Caco-2 (cell line): Measurements from ENCODE around the gene DLX6. TPM values are rescaled to one million over a fixed set of nuclear protein-coding genes. Genes with fewer than 3 reads are reported as not detected.

Experiments
- BruUV-seq: library from RNA; stranded (reverse); fragments of 400-500 nt; replicated peaks from 2 replicates; lab custom pipeline; 2021; lab: Mats Ljungman, UMichigan
- CTCF ChIA-PET: fragments of 300-600 bp; sonication (Branson Sonifier 250); formaldehyde crosslinking; loops from one replicate; lab custom pipeline; 2022; ENCODE audit warnings: antibody characterized with exemption; lab: Charles Lee
- POLR2A ChIA-PET: fragments of 300-600 bp; sonication (Branson Sonifier 250); formaldehyde crosslinking; loops from one replicate; lab custom pipeline; 2022; ENCODE audit warnings: antibody characterized with exemption; lab: Charles Lee
- DNase-seq, 2 experiments: peaks; one replicate each; pipeline versions ENCODE4 v3.0.0 to v3.0.0-alpha.2; 2020 to 2022
- H3K27me3 ChIP-seq: replicated peaks from 2 replicates; pipeline ENCODE4 v1.6.0; 2011; ENCODE audit warnings: low read length; ENCODE audit not compliant: control insufficient read depth, insufficient read depth
- H3K36me3 ChIP-seq: 2 replicates; pipeline ENCODE4 v1.5.1; 2011; ENCODE audit warnings: low read length; ENCODE audit not compliant: control insufficient read depth, insufficient read depth
- H3K4me1 ChIP-seq: fragments of 250-450 bp; sonication (Bioruptor Pico); 2 replicates; pipeline ENCODE4 v1.5.1; 2020; ENCODE audit warnings: mild to moderate bottlenecking
- H3K4me3 ChIP-seq: 2 replicates; pipeline ENCODE4 v1.5.1; 2011; ENCODE audit warnings: low read depth, mild to moderate bottlenecking, control low read depth, low read length
- H3K9me3 ChIP-seq: fragments of 250-450 bp; sonication (Bioruptor Pico); 2 replicates; pipeline ENCODE4 v1.5.1; 2020; ENCODE audit warnings: mild to moderate bottlenecking, moderate library complexity
- H3K27ac Mint-ChIP-seq: one replicate; pipeline ENCODE4 v1.8.0; 2022; ENCODE audit warnings: mixed read lengths; ENCODE audit not compliant: unreplicated experiment
- H3K27me3 Mint-ChIP-seq: one replicate; pipeline ENCODE4 v1.8.0; 2022; ENCODE audit warnings: mixed read lengths; ENCODE audit not compliant: insufficient read depth, unreplicated experiment
- H3K36me3 Mint-ChIP-seq: one replicate; pipeline ENCODE4 v1.8.0; 2022; ENCODE audit warnings: mild to moderate bottlenecking, mixed read lengths; ENCODE audit not compliant: insufficient read depth, unreplicated experiment
- H3K4me1 Mint-ChIP-seq: one replicate; pipeline ENCODE4 v1.8.0; 2022; ENCODE audit warnings: low read depth, mixed read lengths; ENCODE audit not compliant: unreplicated experiment
- H3K4me3 Mint-ChIP-seq: one replicate; pipeline ENCODE4 v1.8.0; 2022; ENCODE audit warnings: mild to moderate bottlenecking, moderate library complexity, mixed read lengths; ENCODE audit not compliant: unreplicated experiment
- H3K9me3 Mint-ChIP-seq: one replicate; pipeline ENCODE4 v1.8.0; 2022; ENCODE audit warnings: mixed read lengths; ENCODE audit not compliant: unreplicated experiment
- intact Hi-C: fragments of 100-400 bp; cut with micrococcal nuclease; formaldehyde crosslinking; loops from one replicate; pipeline ENCODE4 v1.10.0; 2022; ENCODE audit not compliant: unreplicated experiment
- total RNA-seq: library from RNA; stranded (reverse); gene quantifications from 2 replicates; pipeline ENCODE4 v1.2.3, GENCODE V29; 2022
- TF ChIP-seq, protein P1 (sequence below), 2 experiments: fragments of 200-600 bp in 1 of 2; IDR thresholded peaks; 1 replicate in 1 of 2; 2 replicates in 1 of 2; pipeline versions ENCODE4 v1.5.1 to v1.8.0; 2011 to 2022; ENCODE audit warnings: antibody characterized with exemption in 1 of 2, control low read depth in 1 of 2, inconsistent platforms in 1 of 2, low read depth in 1 of 2, low read length in 1 of 2, mild to moderate bottlenecking in 1 of 2, moderate library complexity in 1 of 2; ENCODE audit not compliant: insufficient read depth in 1 of 2, severe bottlenecking in 1 of 2, unreplicated experiment in 1 of 2

DLX6 gene
- total RNA-seq, 1 experiment from 2014 or later, result 3.5 TPM

DNA sequence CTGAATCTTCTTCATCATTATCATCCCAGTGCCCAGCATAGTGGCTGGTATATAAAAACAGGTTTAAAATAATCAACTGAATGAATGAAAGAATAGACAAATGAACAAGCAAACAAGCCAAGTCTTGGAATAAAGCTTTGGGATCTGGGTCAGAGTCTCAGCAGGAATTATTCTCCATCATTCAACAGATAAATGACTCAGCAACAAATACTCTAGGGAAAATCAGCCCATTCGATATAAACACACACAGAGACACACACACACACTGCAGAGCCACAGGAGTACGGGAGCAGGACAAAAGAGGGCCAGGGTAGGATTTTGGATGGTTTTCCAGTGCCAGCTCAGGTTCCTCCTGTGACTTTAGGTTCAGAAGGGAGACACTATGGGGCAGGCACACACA lies 29.2 kb upstream of the DLX6 start:
- Histone ChIP-seq H3K4me1 (no peaks in the 10 kb centered on the region), H3K36me3 (no peaks in the 10 kb centered on the region), H3K4me3 (no peak overlapping the region), H3K27me3 (no peaks in the 10 kb centered on the region), H3K9me3 (no peaks in the 10 kb centered on the region; the same call in 1 of the 2 replicates)
- ChIA-PET POLR2A (no interaction called here), CTCF (no interaction called here)
- no TSS peak for BruUV-seq
- Mint-ChIP-seq H3K4me1 (no peaks in the 10 kb centered on the region), H3K9me3 (no peaks in the 10 kb centered on the region), H3K27me3 (peaks cover 5% of the 10 kb centered on the region), H3K36me3 (no peaks in the 10 kb centered on the region), H3K4me3 (no peak overlapping the region), H3K27ac (no peak overlapping the region)
- TF ChIP-seq, protein P1, sequence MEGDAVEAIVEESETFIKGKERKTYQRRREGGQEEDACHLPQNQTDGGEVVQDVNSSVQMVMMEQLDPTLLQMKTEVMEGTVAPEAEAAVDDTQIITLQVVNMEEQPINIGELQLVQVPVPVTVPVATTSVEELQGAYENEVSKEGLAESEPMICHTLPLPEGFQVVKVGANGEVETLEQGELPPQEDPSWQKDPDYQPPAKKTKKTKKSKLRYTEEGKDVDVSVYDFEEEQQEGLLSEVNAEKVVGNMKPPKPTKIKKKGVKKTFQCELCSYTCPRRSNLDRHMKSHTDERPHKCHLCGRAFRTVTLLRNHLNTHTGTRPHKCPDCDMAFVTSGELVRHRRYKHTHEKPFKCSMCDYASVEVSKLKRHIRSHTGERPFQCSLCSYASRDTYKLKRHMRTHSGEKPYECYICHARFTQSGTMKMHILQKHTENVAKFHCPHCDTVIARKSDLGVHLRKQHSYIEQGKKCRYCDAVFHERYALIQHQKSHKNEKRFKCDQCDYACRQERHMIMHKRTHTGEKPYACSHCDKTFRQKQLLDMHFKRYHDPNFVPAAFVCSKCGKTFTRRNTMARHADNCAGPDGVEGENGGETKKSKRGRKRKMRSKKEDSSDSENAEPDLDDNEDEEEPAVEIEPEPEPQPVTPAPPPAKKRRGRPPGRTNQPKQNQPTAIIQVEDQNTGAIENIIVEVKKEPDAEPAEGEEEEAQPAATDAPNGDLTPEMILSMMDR (IDR thresholded peaks at IDR 0.05; ENCODE audit: insufficient read depth in 1 of 2, low read depth in 1 of 2, low read length in 1 of 2, severe bottlenecking in 1 of 2, unreplicated experiment in 1 of 2), result no peak
- DNase-seq, result no peak
- intact Hi-C loops, result no loop called here

DNA sequence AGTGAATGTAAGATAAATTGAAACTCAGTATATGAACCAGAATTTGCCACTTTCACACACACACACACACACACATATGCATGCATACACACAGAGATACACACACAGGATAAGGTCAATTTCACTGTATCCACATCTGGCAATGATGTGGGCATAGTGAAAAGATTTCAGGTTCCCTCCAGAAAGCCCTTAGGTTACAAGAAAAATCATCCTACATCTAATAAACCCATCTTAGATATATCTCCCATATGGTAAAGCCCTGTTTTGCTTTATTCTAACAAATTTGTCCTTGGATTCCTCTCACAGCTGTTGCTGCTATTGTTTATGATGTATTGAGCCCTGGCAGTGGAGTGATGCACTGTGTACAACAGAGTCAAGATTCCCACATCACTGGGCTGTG lies 27.9 kb upstream of the DLX6 start:
- ChIA-PET POLR2A (no interaction called here), CTCF (no interaction called here)
- H3K4me1 ChIP-seq, result no peaks in the 10 kb centered on the region
- H3K9me3 ChIP-seq, result no peaks in the 10 kb centered on the region; the same call in 1 of the 2 replicates
- Mint-ChIP-seq H3K4me1 (no peaks in the 10 kb centered on the region), H3K4me3 (no peak overlapping the region), H3K27me3 (peaks cover 5% of the 10 kb centered on the region), H3K27ac (no peak overlapping the region), H3K36me3 (no peaks in the 10 kb centered on the region), H3K9me3 (no peaks in the 10 kb centered on the region)
- H3K4me3 ChIP-seq, result no peak overlapping the region
- intact Hi-C loops, result no loop called here
- no peak for DNase-seq
- no TSS peak for BruUV-seq
- no peaks in the 10 kb centered on the region for H3K36me3 ChIP-seq
- TF ChIP-seq, protein P1 (IDR thresholded peaks at IDR 0.05; ENCODE audit: insufficient read depth in 1 of 2, low read depth in 1 of 2, low read length in 1 of 2, severe bottlenecking in 1 of 2, unreplicated experiment in 1 of 2), result no peak
- no peaks in the 10 kb centered on the region for H3K27me3 ChIP-seq

DNA sequence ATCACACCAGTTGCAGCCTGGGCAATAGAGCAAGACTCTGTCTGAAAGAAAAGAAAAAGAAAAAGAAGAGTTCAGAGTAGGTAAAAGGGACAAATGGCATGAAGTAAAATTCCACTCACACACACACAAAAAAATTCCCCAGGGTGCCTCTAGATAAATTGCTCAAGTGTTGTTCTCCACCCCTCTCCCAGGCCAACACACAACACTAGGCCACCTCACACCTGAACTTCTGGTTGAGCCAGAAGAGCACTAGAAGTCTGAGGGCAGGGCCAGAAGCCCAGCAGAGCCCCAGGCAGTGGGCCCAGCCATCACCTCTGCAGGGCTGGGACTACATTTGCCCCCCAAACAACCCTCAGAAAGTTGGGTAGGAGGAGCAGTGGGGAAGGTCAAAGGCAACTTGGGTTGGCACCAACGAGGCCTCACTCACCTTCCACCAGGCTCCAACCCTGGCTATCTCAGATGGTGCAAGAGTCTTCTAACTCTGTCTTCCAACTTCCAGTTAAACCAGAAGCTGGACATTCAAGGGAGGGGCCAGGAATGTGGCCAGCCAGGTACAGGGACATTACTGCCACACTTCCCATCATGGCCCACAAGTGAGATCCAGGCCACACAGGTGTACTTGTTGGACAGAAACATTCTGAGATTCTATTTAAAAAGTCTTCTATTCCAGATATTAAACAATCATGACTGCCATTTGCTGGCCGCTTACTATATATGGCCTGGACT lies 25.6 kb upstream of the DLX6 start:
- Mint-ChIP-seq H3K9me3 (no peaks in the 10 kb centered on the region), H3K36me3 (no peaks in the 10 kb centered on the region), H3K4me1 (no peaks in the 10 kb centered on the region), H3K4me3 (no peak overlapping the region), H3K27ac (no peak overlapping the region), H3K27me3 (no peaks in the 10 kb centered on the region)
- Histone ChIP-seq H3K4me3 (no peak overlapping the region), H3K27me3 (no peaks in the 10 kb centered on the region), H3K36me3 (no peaks in the 10 kb centered on the region), H3K9me3 (no peaks in the 10 kb centered on the region; the same call in 1 of the 2 replicates), H3K4me1 (no peaks in the 10 kb centered on the region)
- CTCF ChIA-PET, result no interaction called here
- no TSS peak for BruUV-seq
- TF ChIP-seq, protein P1 (IDR thresholded peaks at IDR 0.05; ENCODE audit: insufficient read depth in 1 of 2, low read depth in 1 of 2, low read length in 1 of 2, severe bottlenecking in 1 of 2, unreplicated experiment in 1 of 2), result no peak
- DNase-seq, result peak in 1 of 2 experiments; percentile 8
- intact Hi-C loops, result no loop called here
- POLR2A ChIA-PET, result no interaction called here
